Smooth muscle cell (in vitro differentiated cells): ENCODE results near the gene TMEM37. TPM values are rescaled to one million over a fixed set of nuclear protein-coding genes. Genes with fewer than 3 reads are reported as not detected.

Source experiments
- DNase-seq: peaks from one replicate; lab custom pipeline; 2025; ENCODE audit not compliant: unreplicated experiment; lab: John Stamatoyannopoulos, UW
- H2AFZ ChIP-seq: fragments of 200-600 bp; sonication (generic); 2 replicates; pipeline ENCODE4 v1.6.0; 2016; ENCODE audit warnings: antibody characterized with exemption, low read depth, mild to moderate bottlenecking
- H3F3A ChIP-seq: fragments of 200-600 bp; sonication (generic); 2 replicates; pipeline ENCODE4 v1.6.0; 2017; ENCODE audit warnings: antibody characterized with exemption, low read depth
- H3K27ac ChIP-seq: fragments of 200-600 bp; sonication (generic); 2 replicates; pipeline ENCODE4 v1.5.1; 2016; ENCODE audit warnings: low read depth, mild to moderate bottlenecking
- H3K27me3 ChIP-seq: fragments of 200-600 bp; sonication (generic); 2 replicates; pipeline ENCODE4 v1.6.1; 2016; ENCODE audit warnings: low read depth, mild to moderate bottlenecking
- H3K36me3 ChIP-seq: fragments of 200-600 bp; sonication (generic); 2 replicates; pipeline ENCODE4 v1.5.1; 2016; ENCODE audit warnings: low read depth
- H3K4me1 ChIP-seq: fragments of 200-600 bp; sonication (generic); 2 replicates; pipeline ENCODE4 v1.5.1; 2016; ENCODE audit warnings: low read depth
- H3K4me2 ChIP-seq: fragments of 200-600 bp; sonication (generic); 2 replicates; pipeline ENCODE4 v1.6.0; 2016; ENCODE audit warnings: mild to moderate bottlenecking
- H3K4me3 ChIP-seq: fragments of 200-600 bp; sonication (generic); 2 replicates; pipeline ENCODE4 v1.5.1; 2016; ENCODE audit warnings: mild to moderate bottlenecking
- H3K79me2 ChIP-seq: fragments of 200-600 bp; sonication (generic); 2 replicates; pipeline ENCODE4 v1.6.0; 2016; ENCODE audit warnings: low read depth, mild to moderate bottlenecking
- H3K9ac ChIP-seq: fragments of 200-600 bp; sonication (generic); 2 replicates; pipeline ENCODE4 v1.6.0; 2016; ENCODE audit warnings: low read depth
- H3K9me3 ChIP-seq: fragments of 200-600 bp; sonication (generic); replicated peaks from 2 replicates; pipeline ENCODE4 v1.5.1; 2016; ENCODE audit warnings: low read depth
- H4K20me1 ChIP-seq: fragments of 200-600 bp; sonication (generic); 2 replicates; pipeline ENCODE4 v1.6.0; 2016; ENCODE audit warnings: low read depth
- WGBS: methylation state at CpG from one replicate; pipeline ENCODE4 v1.1.7; 2016; ENCODE audit warnings: low lambda C conversion rate; 5-methylcytosine and 5-hydroxymethylcytosine counted together
- polyA plus RNA-seq: library from polyadenylated mRNA; unstranded; fragments of >200 nt; fragmentation: Nextera tagmentation; extraction: Ambion mirVana; gene quantifications from 2 replicates; pipeline ENCODE4 v1.2.1, GENCODE V29; 2016
- total RNA-seq: library from RNA; depleted of rRNA; stranded (reverse); fragments of >200 nt; gene quantifications from 2 replicates; pipeline ENCODE4 v1.2.3, GENCODE V29; 2014
- TF ChIP-seq, protein P1 (sequence below): fragments of 200-600 bp; sonication (generic); IDR thresholded peaks from 2 replicates; pipeline ENCODE4 v1.5.1; 2017; ENCODE audit warnings: borderline replicate concordance, mild to moderate bottlenecking, antibody characterized with exemption; ENCODE audit not compliant: insufficient read depth, poor library complexity, severe bottlenecking

Gene TMEM37
- total and polyA plus RNA-seq, 2 experiments from 2014 or later = 0.90 to 2.4 TPM

DNA sequence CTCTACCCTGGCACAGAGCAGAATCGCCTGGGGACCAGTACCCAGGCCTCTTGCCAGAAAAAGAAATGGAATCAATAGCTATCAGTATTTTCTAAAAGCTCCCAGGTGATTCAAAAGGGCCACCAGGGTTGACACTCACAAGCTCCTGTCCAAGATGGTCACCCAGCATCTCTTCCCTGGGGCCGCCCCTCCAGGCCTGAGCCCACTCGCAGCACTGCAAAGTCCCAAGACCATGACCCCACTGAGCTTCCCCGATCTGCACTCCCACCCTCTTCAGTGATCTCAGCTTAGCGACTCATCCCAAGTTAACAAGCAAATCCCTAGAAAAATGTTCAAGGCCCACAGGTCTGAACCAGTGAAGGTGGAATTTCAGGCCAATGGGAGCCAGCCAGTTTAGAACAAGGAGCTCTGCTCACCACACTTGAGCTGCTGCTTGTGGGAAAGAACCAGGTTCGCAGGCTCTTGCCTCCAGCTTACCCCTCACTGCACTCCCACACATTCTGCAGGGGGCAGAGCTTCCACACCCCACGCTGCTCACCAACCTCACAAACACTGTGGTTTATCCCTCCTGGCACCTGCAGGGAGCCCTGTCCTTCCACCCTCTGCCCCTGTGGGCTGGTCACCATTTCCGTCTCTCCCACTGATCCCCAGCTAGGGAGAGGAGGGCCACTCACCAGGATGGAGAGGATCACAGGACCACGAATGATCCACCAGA, 19.8 kb downstream of the TMEM37 start:
- no peaks in the 10 kb centered on the region for H3K9me3 ChIP-seq
- no peak overlapping the region for H3K9ac ChIP-seq
- H3K79me2 ChIP-seq = no peaks in the 10 kb centered on the region
- no peak overlapping the region for H3K4me2 ChIP-seq
- no peak overlapping the region for H2AFZ ChIP-seq
- no peak overlapping the region for H3K4me3 ChIP-seq
- WGBS = 80% methylated on average over 9 of the region's 9 CpGs
- H3K36me3 ChIP-seq = no peaks in the 10 kb centered on the region
- H3K27ac ChIP-seq = no peak overlapping the region
- peaks cover 8% of the 10 kb centered on the region for H3K4me1 ChIP-seq
- no peaks in the 10 kb centered on the region for H4K20me1 ChIP-seq
- TF ChIP-seq, protein P1, sequence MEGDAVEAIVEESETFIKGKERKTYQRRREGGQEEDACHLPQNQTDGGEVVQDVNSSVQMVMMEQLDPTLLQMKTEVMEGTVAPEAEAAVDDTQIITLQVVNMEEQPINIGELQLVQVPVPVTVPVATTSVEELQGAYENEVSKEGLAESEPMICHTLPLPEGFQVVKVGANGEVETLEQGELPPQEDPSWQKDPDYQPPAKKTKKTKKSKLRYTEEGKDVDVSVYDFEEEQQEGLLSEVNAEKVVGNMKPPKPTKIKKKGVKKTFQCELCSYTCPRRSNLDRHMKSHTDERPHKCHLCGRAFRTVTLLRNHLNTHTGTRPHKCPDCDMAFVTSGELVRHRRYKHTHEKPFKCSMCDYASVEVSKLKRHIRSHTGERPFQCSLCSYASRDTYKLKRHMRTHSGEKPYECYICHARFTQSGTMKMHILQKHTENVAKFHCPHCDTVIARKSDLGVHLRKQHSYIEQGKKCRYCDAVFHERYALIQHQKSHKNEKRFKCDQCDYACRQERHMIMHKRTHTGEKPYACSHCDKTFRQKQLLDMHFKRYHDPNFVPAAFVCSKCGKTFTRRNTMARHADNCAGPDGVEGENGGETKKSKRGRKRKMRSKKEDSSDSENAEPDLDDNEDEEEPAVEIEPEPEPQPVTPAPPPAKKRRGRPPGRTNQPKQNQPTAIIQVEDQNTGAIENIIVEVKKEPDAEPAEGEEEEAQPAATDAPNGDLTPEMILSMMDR = no peak
- no peaks in the 10 kb centered on the region for H3K27me3 ChIP-seq
- DNase-seq = no peak
- H3F3A ChIP-seq = no peaks in the 10 kb centered on the region

DNA sequence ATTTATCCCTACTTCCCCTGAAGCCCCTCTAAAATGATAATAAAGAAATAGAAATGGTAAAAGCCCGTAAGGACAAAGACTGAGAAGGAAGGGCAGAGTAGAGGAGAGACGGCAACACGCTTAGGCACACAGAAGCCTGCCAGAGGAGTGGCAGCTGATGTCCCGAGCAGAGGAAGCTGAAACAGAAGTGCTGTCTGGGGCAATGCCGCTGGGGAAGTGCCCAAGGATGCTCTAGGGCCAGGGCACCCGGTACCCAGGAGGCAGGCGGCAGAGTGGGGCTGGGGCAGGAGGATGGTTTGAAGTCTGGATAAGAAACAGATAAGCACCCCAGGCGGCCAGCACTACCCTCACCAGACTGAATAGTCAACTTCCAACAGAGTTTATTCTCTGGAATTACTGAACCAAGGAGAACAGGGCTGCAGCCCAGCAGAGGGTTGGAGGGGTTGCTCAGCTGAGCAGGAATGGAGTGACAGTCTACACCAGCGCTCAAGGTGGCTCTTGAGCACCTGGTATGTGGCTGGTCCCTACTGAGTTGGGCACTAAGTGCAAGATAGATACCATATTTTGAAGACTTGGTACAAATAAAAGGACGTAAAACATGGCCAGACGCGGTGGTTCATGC, 22.4 kb downstream of the TMEM37 start:
- Histone ChIP-seq H2AFZ (no peak overlapping the region), H3K27me3 (no peaks in the 10 kb centered on the region), H3K4me2 (no peak overlapping the region), H3K79me2 (no peaks in the 10 kb centered on the region), H3K36me3 (no peaks in the 10 kb centered on the region), H3K27ac (no peak overlapping the region), H4K20me1 (no peaks in the 10 kb centered on the region), H3K4me1 (peaks cover 4% of the 10 kb centered on the region), H3F3A (no peaks in the 10 kb centered on the region), H3K9me3 (no peaks in the 10 kb centered on the region), H3K4me3 (no peak overlapping the region), H3K9ac (no peak overlapping the region)
- TF ChIP-seq, protein P1 = no peak
- 75% methylated on average over 12 of the region's 12 CpGs for WGBS
- DNase-seq = no peak

DNA sequence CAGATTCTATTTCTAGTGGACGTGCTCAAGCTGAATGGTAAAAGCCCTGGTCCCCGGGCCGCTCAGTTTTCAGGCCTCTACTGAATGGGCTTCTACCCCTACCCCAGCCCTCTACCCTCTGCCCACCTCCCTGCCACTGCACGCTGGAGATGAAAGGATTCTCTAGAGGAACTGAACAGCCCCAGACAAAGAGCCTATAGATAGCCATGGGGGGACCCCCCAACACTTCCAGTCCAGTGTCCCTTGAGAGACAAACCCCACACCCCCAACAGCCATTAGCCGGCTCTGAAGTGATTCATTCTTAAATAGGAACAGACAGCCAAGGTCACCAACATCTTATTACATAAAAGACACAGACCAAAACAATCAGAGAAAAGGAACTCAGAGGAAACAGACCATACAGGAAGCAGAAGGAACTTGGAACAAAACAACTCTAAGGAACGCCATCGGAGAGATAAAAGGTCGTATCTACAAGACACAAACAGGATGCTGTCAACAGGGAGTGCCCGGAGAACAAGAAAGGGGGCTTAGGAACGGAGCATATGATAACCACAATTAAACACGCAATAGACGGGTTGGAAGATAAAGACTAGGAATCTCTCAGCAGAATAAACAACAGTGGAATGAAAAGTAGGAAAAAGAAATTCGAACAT, 23.5 kb downstream of the TMEM37 start:
- 54% methylated on average over 13 of the region's 13 CpGs for WGBS
- Histone ChIP-seq H3K27me3 (no peaks in the 10 kb centered on the region), H3K4me1 (no peaks in the 10 kb centered on the region), H3K36me3 (no peaks in the 10 kb centered on the region), H4K20me1 (no peaks in the 10 kb centered on the region), H3F3A (no peaks in the 10 kb centered on the region), H3K9me3 (no peaks in the 10 kb centered on the region), H3K4me3 (no peak overlapping the region), H3K27ac (no peak overlapping the region), H2AFZ (peak overlapping the region; percentile 67), H3K4me2 (peak overlapping the region; percentile 52), H3K79me2 (no peaks in the 10 kb centered on the region), H3K9ac (no peak overlapping the region)
- no peak for DNase-seq
- TF ChIP-seq, protein P1 = no peak
